ENCODE measurements around the gene FMN1. TPM values are rescaled to one million over a fixed set of nuclear protein-coding genes. Genes with fewer than 3 reads are reported as not detected.

Gene FMN1
- total RNA-seq, 1 experiment from 2014 or later, result 2.4 TPM

DNA sequence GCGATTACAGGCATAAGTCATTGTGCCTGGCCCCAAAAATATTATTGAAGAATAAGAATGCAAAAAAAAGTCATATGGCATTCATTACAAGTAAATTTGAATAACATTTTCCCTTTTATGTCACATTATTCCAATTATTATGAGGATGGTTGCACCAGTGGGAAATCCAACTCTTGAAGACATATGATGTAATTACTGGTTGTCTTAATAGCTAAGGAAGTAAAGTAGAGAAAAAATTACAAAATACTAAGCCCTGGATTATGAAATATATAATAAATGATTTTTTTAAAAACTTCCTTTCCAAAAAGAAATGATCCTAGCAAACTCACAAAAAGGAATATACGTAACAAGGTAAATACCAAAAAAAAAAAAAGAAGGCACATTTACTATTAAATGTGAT is 98.9 kb downstream of the FMN1 start:
- Histone ChIP-seq H3K4me3 (ENCODE audit: low read length) (no peak overlapping the region), H3K9me3 (ENCODE audit: low read length) (no peaks in the 10 kb centered on the region), H4K20me1 (ENCODE audit: low read length) (no peaks in the 10 kb centered on the region), H3K27me3 (ENCODE audit: low read length) (no peaks in the 10 kb centered on the region), H3K9me2 (replicated peaks; ENCODE audit: low read length) (no peaks in the 10 kb centered on the region), H3K4me2 (ENCODE audit: low read length) (no peak overlapping the region), H3K79me2 (ENCODE audit: low read length) (no peaks in the 10 kb centered on the region), H3K4me1 (ENCODE audit: insufficient read depth, low read length) (peaks cover 24% of the 10 kb centered on the region), H3K9ac (ENCODE audit: low read length) (no peak overlapping the region), H3K36me3 (ENCODE audit: low read depth, low read length) (no peaks in the 10 kb centered on the region), H3F3A (ENCODE audit: low read length, unreplicated experiment) (no peaks in the 10 kb centered on the region), H3K27ac (ENCODE audit: low read length) (no peak overlapping the region), H2AFZ (ENCODE audit: low read length) (no peak overlapping the region)
- ATAC-seq, result no peak
- intact Hi-C loops (cut with micrococcal nuclease), result no loop called here
- TF ChIP-seq EZH2 (IDR thresholded peaks at IDR 0.05; ENCODE audit: low read length, unreplicated experiment) (no peak), EZH2phosphoT487 (IDR thresholded peaks at IDR 0.05; ENCODE audit: borderline replicate concordance, low read length) (no peak)
- TF ChIP-seq, protein P1, sequence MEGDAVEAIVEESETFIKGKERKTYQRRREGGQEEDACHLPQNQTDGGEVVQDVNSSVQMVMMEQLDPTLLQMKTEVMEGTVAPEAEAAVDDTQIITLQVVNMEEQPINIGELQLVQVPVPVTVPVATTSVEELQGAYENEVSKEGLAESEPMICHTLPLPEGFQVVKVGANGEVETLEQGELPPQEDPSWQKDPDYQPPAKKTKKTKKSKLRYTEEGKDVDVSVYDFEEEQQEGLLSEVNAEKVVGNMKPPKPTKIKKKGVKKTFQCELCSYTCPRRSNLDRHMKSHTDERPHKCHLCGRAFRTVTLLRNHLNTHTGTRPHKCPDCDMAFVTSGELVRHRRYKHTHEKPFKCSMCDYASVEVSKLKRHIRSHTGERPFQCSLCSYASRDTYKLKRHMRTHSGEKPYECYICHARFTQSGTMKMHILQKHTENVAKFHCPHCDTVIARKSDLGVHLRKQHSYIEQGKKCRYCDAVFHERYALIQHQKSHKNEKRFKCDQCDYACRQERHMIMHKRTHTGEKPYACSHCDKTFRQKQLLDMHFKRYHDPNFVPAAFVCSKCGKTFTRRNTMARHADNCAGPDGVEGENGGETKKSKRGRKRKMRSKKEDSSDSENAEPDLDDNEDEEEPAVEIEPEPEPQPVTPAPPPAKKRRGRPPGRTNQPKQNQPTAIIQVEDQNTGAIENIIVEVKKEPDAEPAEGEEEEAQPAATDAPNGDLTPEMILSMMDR (conservative IDR thresholded peaks at IDR 0.05; ENCODE audit: low read depth, low read length), result no peak
- CTCF ChIA-PET, result interaction anchor here (1.3 kb wide), 1 partner anchor 9 kb away, joined by 5 read pairs; no protein-coding TSS in a partner anchor
- no peak for DNase-seq
- no TSS peak for BruUV-seq (replicated peaks)
- POLR2A ChIA-PET (ENCODE audit: unreplicated experiment), result interaction anchor here (1.2 kb wide), 1 partner anchor 82 kb away, joined by 5 read pairs; no protein-coding TSS in a partner anchor

DNA sequence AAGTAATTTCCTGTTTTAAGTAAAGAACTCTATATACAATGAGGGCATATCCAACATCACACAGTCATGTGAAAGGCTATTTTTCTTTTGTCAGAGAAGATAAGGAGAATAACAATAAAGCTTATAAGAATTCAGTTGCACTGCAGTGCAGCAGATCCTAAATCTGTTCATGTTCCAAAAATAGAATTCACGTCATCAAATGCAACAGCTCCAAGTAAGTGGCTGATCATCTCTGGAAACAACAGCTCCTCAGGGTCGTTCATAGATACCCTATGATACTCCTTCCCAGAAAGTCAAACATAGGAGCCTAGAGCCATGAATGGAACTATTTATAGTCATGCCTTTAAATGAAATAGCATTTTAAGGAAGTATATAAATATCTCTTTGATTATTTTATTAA is 100.2 kb downstream of the FMN1 start:
- no peak for TF ChIP-seq EZH2phosphoT487 (IDR thresholded peaks at IDR 0.05; ENCODE audit: borderline replicate concordance, low read length)
- TF ChIP-seq, protein P1 (conservative IDR thresholded peaks at IDR 0.05; ENCODE audit: low read depth, low read length), result no peak
- TF ChIP-seq EZH2 (IDR thresholded peaks at IDR 0.05; ENCODE audit: low read length, unreplicated experiment), result no peak
- H3K9ac ChIP-seq (ENCODE audit: low read length), result no peak overlapping the region

DNA sequence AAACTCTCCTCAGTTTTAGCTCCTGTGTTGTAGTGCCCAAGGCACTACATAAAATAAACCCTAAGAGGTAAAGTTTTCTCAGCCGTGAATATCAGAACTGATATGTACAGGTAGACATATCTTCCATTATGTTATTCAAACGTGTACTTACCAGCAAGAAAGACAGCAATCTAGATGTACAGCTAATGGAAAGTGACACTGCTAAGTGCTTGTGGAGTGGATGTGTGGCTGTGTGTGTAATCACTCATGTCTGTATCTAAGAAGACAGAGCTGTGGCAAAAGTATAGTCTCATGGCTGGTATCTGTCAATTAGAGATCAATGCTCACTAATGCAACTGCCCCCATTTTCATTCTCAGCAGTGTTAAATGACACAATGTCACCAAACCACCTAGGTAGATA is 101.3 kb downstream of the FMN1 start:
- no TSS peak for BruUV-seq (replicated peaks)
- Histone ChIP-seq H3K4me3 (ENCODE audit: low read length) (no peak overlapping the region), H3K27ac (ENCODE audit: low read length) (no peak overlapping the region), H3F3A (ENCODE audit: low read length, unreplicated experiment) (no peaks in the 10 kb centered on the region), H4K20me1 (ENCODE audit: low read length) (no peaks in the 10 kb centered on the region), H3K9ac (ENCODE audit: low read length) (no peak overlapping the region), H3K4me2 (ENCODE audit: low read length) (no peak overlapping the region), H2AFZ (ENCODE audit: low read length) (no peak overlapping the region), H3K9me2 (replicated peaks; ENCODE audit: low read length) (no peaks in the 10 kb centered on the region), H3K4me1 (ENCODE audit: insufficient read depth, low read length) (peaks cover 30% of the 10 kb centered on the region), H3K36me3 (ENCODE audit: low read depth, low read length) (no peaks in the 10 kb centered on the region), H3K27me3 (ENCODE audit: low read length) (no peaks in the 10 kb centered on the region), H3K9me3 (ENCODE audit: low read length) (no peaks in the 10 kb centered on the region), H3K79me2 (ENCODE audit: low read length) (no peaks in the 10 kb centered on the region)
- intact Hi-C loops (cut with micrococcal nuclease), result no loop called here
- ChIA-PET POLR2A (ENCODE audit: unreplicated experiment) (no interaction called here), CTCF (no interaction called here)
- ATAC-seq (no peak), DNase-seq (no peak)
- no peak for TF ChIP-seq EZH2 (IDR thresholded peaks at IDR 0.05; ENCODE audit: low read length, unreplicated experiment)
- TF ChIP-seq, protein P1 (conservative IDR thresholded peaks at IDR 0.05; ENCODE audit: low read depth, low read length), result no peak
- no peak for TF ChIP-seq EZH2phosphoT487 (IDR thresholded peaks at IDR 0.05; ENCODE audit: borderline replicate concordance, low read length)

More for the DNA sequence above, 100.2 kb downstream of the FMN1 start:
- intact Hi-C loops (cut with micrococcal nuclease), result no loop called here
- Histone ChIP-seq H3K27ac (ENCODE audit: low read length) (no peak overlapping the region), H4K20me1 (ENCODE audit: low read length) (no peaks in the 10 kb centered on the region), H3K4me2 (ENCODE audit: low read length) (no peak overlapping the region), H3K36me3 (ENCODE audit: low read depth, low read length) (no peaks in the 10 kb centered on the region), H3F3A (ENCODE audit: low read length, unreplicated experiment) (no peaks in the 10 kb centered on the region), H3K9me2 (replicated peaks; ENCODE audit: low read length) (no peaks in the 10 kb centered on the region), H3K9me3 (ENCODE audit: low read length) (no peaks in the 10 kb centered on the region), H3K4me1 (ENCODE audit: insufficient read depth, low read length) (peaks cover 37% of the 10 kb centered on the region), H3K79me2 (ENCODE audit: low read length) (no peaks in the 10 kb centered on the region), H3K27me3 (ENCODE audit: low read length) (no peaks in the 10 kb centered on the region), H2AFZ (ENCODE audit: low read length) (no peak overlapping the region), H3K4me3 (ENCODE audit: low read length) (no peak overlapping the region)
- ChIA-PET CTCF (no interaction called here), POLR2A (ENCODE audit: unreplicated experiment) (no interaction called here)
- no TSS peak for BruUV-seq (replicated peaks)
- no peak for ATAC-seq
- DNase-seq, result no peak

Data from PC-3 (cell line).